GM12878 (cell line): ENCODE results near the gene SRP68. TPM values are rescaled to one million over a fixed set of nuclear protein-coding genes. Genes with fewer than 3 reads are reported as not detected.

Source experiments
- ATAC-seq: fragments of 200-7000 bp; cut with Tn5 transposase; 3 replicates; pipeline ENCODE4 v1.9.1; 2020; ENCODE audit warnings: mild to moderate bottlenecking, moderate library complexity
- BruUV-seq: library from RNA; stranded (reverse); fragments of 400-500 nt; replicated peaks from 2 replicates; lab custom pipeline; 2021; lab: Mats Ljungman, UMichigan
- CTCF ChIA-PET: fragments of 300-600 bp; sonication (Branson Sonifier 250); formaldehyde crosslinking; extraction: SDS; loops from one replicate; lab custom pipeline; 2021; ENCODE audit warnings: inconsistent platforms; lab: Yijun Ruan, JAX
- POLR2A ChIA-PET: fragments of 350-600 bp; formaldehyde crosslinking; extraction: SDS; loops from one replicate; lab custom pipeline; 2021; ENCODE audit warnings: inconsistent platforms; lab: Charles Lee
- RAD21 ChIA-PET: fragments of 300-600 bp; sonication (Branson Sonifier 250); formaldehyde crosslinking; loops from one replicate; lab custom pipeline; 2023; ENCODE audit warnings: antibody characterized with exemption; ENCODE audit not compliant: unreplicated experiment; lab: Charles Lee
- SMC1A ChIA-PET: fragments of 300-600 bp; sonication (Branson Sonifier 250); formaldehyde crosslinking; loops from one replicate; lab custom pipeline; 2023; ENCODE audit not compliant: unreplicated experiment, uncharacterized antibody; lab: Charles Lee
- DNase-seq: peaks from one replicate; pipeline ENCODE4 v3.0.0-alpha.2; 2011; ENCODE audit warnings: low read depth, low spot score
- FAIRE-seq: peaks from 3 replicates; lab custom pipeline; 2011; peaks lifted over from hg19 to GRCh38; lab: Jason Lieb, UNC
- H2AFZ ChIP-seq: 2 replicates; pipeline ENCODE4 v1.6.0; 2011; ENCODE audit warnings: low read depth, low read length, control low read depth; ENCODE audit not compliant: control insufficient read depth
- H3K27ac ChIP-seq: 2 replicates; pipeline ENCODE4 v1.5.1; 2011; ENCODE audit warnings: control low read depth; ENCODE audit not compliant: control insufficient read depth, insufficient read depth
- H3K27me3 ChIP-seq, 2 experiments: replicated peaks in 1 of 2; 2 replicates each; pipeline versions ENCODE4 v1.6.0 to v1.6.1; 2011; ENCODE audit warnings: low read length in 1 of 2; ENCODE audit not compliant: control insufficient read depth in 2 of 2, insufficient read depth in 2 of 2
- H3K36me3 ChIP-seq, 2 experiments: 2 replicates each; pipeline ENCODE4 v1.5.1; 2011; ENCODE audit warnings: low read length in 1 of 2; ENCODE audit not compliant: control insufficient read depth in 2 of 2, insufficient read depth in 2 of 2
- H3K4me1 ChIP-seq: 2 replicates; pipeline ENCODE4 v1.6.1; 2011; ENCODE audit warnings: mild to moderate bottlenecking, low read length, moderate library complexity, mixed read lengths; ENCODE audit not compliant: control insufficient read depth, insufficient read depth
- H3K4me2 ChIP-seq: 2 replicates; pipeline ENCODE4 v1.6.0; 2011; ENCODE audit warnings: control low read depth; ENCODE audit not compliant: control insufficient read depth, insufficient read depth
- H3K4me3 ChIP-seq: fragments of 200-600 bp; sonication (generic); 2 replicates; pipeline ENCODE4 v1.5.1; 2016
- H3K79me2 ChIP-seq: 2 replicates; pipeline ENCODE4 v1.6.0; 2011; ENCODE audit warnings: low read length; ENCODE audit not compliant: control insufficient read depth, insufficient read depth
- H3K9ac ChIP-seq: 2 replicates; pipeline ENCODE4 v1.8.0; 2011; ENCODE audit warnings: low read length, control low read depth, mixed read lengths; ENCODE audit not compliant: control insufficient read depth, insufficient read depth
- H3K9me3 ChIP-seq: replicated peaks from 3 replicates; pipeline ENCODE4 v1.5.1; 2011; ENCODE audit warnings: mild to moderate bottlenecking, low read length; ENCODE audit not compliant: control insufficient read depth, insufficient read depth
- H4K20me1 ChIP-seq: 2 replicates; pipeline ENCODE4 v1.6.0; 2011; ENCODE audit not compliant: control insufficient read depth, insufficient read depth
- ATF3 ChIP-seq: IDR thresholded peaks from 2 replicates; pipeline ENCODE4 v1.6.1; 2011; ENCODE audit warnings: low read depth, mild to moderate bottlenecking, low read length, moderate library complexity, borderline replicate concordance; ENCODE audit errors: extremely low read depth
- BCL3 ChIP-seq: IDR thresholded peaks from 2 replicates; pipeline ENCODE4 v1.6.1; 2011; ENCODE audit warnings: borderline replicate concordance, low read depth, mild to moderate bottlenecking, moderate library complexity, low read length; ENCODE audit not compliant: insufficient read depth, poor library complexity, severe bottlenecking
- CUX1 ChIP-seq: IDR thresholded peaks from 2 replicates; pipeline ENCODE4 v1.6.1; 2012; ENCODE audit warnings: improper control_type of control experiment, low read depth, low read length; ENCODE audit not compliant: insufficient replicate concordance
- ETV6 ChIP-seq, 2 experiments: fragments of 450-650 bp in 1 of 2; IDR thresholded peaks in 1 of 2; conservative IDR thresholded peaks in 1 of 2; 2 replicates each; pipeline ENCODE4 v1.6.1; 2014; ENCODE audit warnings: antibody characterized with exemption in 1 of 2, borderline replicate concordance in 1 of 2, low read depth in 1 of 2, mild to moderate bottlenecking in 1 of 2, moderate library complexity in 1 of 2
- FOXM1 ChIP-seq: IDR thresholded peaks from 2 replicates; pipeline ENCODE4 v1.6.1; 2012; ENCODE audit warnings: low read depth, mild to moderate bottlenecking, inconsistent platforms, low read length, moderate library complexity
- HCFC1 ChIP-seq: fragments of 150-350 bp; IDR thresholded peaks from 2 replicates; pipeline ENCODE4 v1.6.1; 2014; ENCODE audit warnings: low read length
- JUNB ChIP-seq: IDR thresholded peaks from 2 replicates; pipeline ENCODE4 v1.6.1; 2016; ENCODE audit warnings: antibody characterized with exemption, mild to moderate bottlenecking
- MEF2B ChIP-seq: fragments of 450-650 bp; IDR thresholded peaks from 2 replicates; pipeline ENCODE4 v1.6.1; 2018; ENCODE audit warnings: mild to moderate bottlenecking, moderate library complexity; ENCODE audit not compliant: partially characterized antibody, poor library complexity, severe bottlenecking
- MXI1 ChIP-seq: fragments of 150-350 bp; IDR thresholded peaks from 2 replicates; pipeline ENCODE4 v1.6.1; 2011; ENCODE audit warnings: low read depth, mild to moderate bottlenecking, inconsistent platforms, low read length, improper control_type of control experiment
- NKRF ChIP-seq: fragments of 450-650 bp; conservative IDR thresholded peaks from 2 replicates; pipeline ENCODE4 v1.6.1; 2017; ENCODE audit warnings: mild to moderate bottlenecking, moderate library complexity
- SP1 ChIP-seq: IDR thresholded peaks from one replicate; pipeline ENCODE4 v1.6.1; 2011; ENCODE audit warnings: low read depth, low read length
- WRNIP1 ChIP-seq: IDR thresholded peaks from 2 replicates; pipeline ENCODE4 v1.6.1; 2011; ENCODE audit warnings: low read depth, low read length, improper control_type of control experiment, borderline replicate concordance
- ZNF207 ChIP-seq: fragments of 450-650 bp; IDR thresholded peaks from 2 replicates; pipeline ENCODE4 v1.6.1; 2014; ENCODE audit warnings: antibody characterized with exemption, mild to moderate bottlenecking, borderline replicate concordance
- ZSCAN29 ChIP-seq: fragments of 450-650 bp; IDR thresholded peaks from 2 replicates; pipeline ENCODE4 v1.6.1; 2017; ENCODE audit warnings: mild to moderate bottlenecking, moderate library complexity
- WGBS: methylation state at CpG from one replicate; pipeline ENCODE4 v1.1.6; 2016; ENCODE audit warnings: low lambda C conversion rate; ENCODE audit not compliant: insufficient replicate concordance, insufficient coverage; ENCODE audit errors: missing lambda C conversion rate; 5-methylcytosine and 5-hydroxymethylcytosine counted together
- in situ Hi-C: fragments of 300-500 bp; cut with MboI; formaldehyde crosslinking; loops from 9 replicates; pipeline ENCODE4 v1.14.3; 2018; ENCODE audit warnings: mixed read lengths
- intact Hi-C: fragments of 100-400 bp; cut with micrococcal nuclease; formaldehyde crosslinking; loops from one replicate; pipeline ENCODE4 v1.14.2; 2022; ENCODE audit not compliant: unreplicated experiment
- polyA plus RNA-seq, 11 experiments: library from polyadenylated mRNA; depleted of rRNA in 4 of 11; unstranded in 6 of 11; stranded (reverse) in 5 of 11; fragments of >200 nt; fragmentation: Nextera tagmentation in 4 of 11; fragmentation: Illumina TruSeq in 1 of 11; extraction: Ambion mirVana in 4 of 11; extraction: Trizol in 1 of 11; gene quantifications; 1 replicate in 1 of 11; 2 replicates in 10 of 11; pipeline versions ENCODE4 v1.2.1 to v1.2.3, GENCODE V29; 2011 to 2016; ENCODE audit warnings: inconsistent platforms in 2 of 11, missing spikeins in 2 of 11, low read depth in 1 of 11
- total RNA-seq, 4 experiments: library from RNA; depleted of rRNA in 3 of 4; stranded (reverse); fragments of >200 nt in 3 of 4; fragmentation: Illumina TruSeq in 1 of 4; extraction: Trizol in 1 of 4; gene quantifications; 2 replicates each; pipeline versions ENCODE4 v1.2.1 to v1.2.3, GENCODE V29; 2013 to 2021

SRP68 gene
- total and polyA plus RNA-seq, 10 of the 15 experiments (the other 5 are each of a cell fraction or from before 2014, with no cell fraction given) = 24.7 to 89.7 (median 62.7) TPM

GRCh38 chr17:76008208-76008607 lies 64.1 kb downstream of the SRP68 start:
- CTCF ChIA-PET = interaction anchor here (1.3 to 12.8 kb wide), 4 partner anchors 9 to 133 kb away, joined by 3 to 128 read pairs (median 4); partner anchors contain the start of gene MRPL38
- H3K27ac ChIP-seq = no peak overlapping the region
- no peak overlapping the region for H3K9ac ChIP-seq
- ATAC-seq = no peak
- POLR2A ChIA-PET = interaction anchor here (0.5 kb wide), 1 partner anchor 334 kb away, joined by 4 read pairs; no protein-coding TSS in a partner anchor
- H3K4me3 ChIP-seq = no peak overlapping the region
- no peaks in the 10 kb centered on the region for H3K9me3 ChIP-seq
- BruUV-seq = no TSS peak
- SMC1A ChIA-PET = interaction anchor here (10.8 kb wide), 1 partner anchor 102 kb away, joined by 61 read pairs; the partner anchor contains the start of gene MRPL38
- H3K4me1 ChIP-seq = no peaks in the 10 kb centered on the region
- no peaks in the 10 kb centered on the region for H3K27me3 ChIP-seq
- RAD21 ChIA-PET = interaction anchor here (0.8 to 2.2 kb wide), 3 partner anchors 10 to 103 kb away, joined by 3 to 6 read pairs (median 5); no protein-coding TSS in a partner anchor
- intact Hi-C loops (no loop called here), in situ Hi-C loops (loop anchor here (5.0 kb wide), 1 partner anchor 101 kb away; no protein-coding TSS in a partner anchor)
- no peaks in the 10 kb centered on the region for H4K20me1 ChIP-seq
- H3K4me2 ChIP-seq = no peak overlapping the region
- no peak for FAIRE-seq
- 73% methylated on average over 16 of the region's 36 CpGs for WGBS
- no peaks in the 10 kb centered on the region for H3K79me2 ChIP-seq
- H2AFZ ChIP-seq = no peak overlapping the region
- no peak for DNase-seq
- H3K36me3 ChIP-seq = no peaks in the 10 kb centered on the region
- TF ChIP-seq BCL3 = no peak
- TF ChIP-seq WRNIP1 = no peak
- TF ChIP-seq ATF3 = no peak
- no peak for TF ChIP-seq MXI1
- no peak for TF ChIP-seq HCFC1
- TF ChIP-seq ZSCAN29 = no peak
- no peak for TF ChIP-seq CUX1
- TF ChIP-seq SP1 = no peak
- TF ChIP-seq NKRF = no peak
- TF ChIP-seq ETV6 (conservative IDR thresholded peaks at IDR 0.05 in 1 of 2, IDR thresholded peaks at IDR 0.05 in 1 of 2; ENCODE audit: borderline replicate concordance in 1 of 2, low read depth in 1 of 2) = no peak
- no peak for TF ChIP-seq FOXM1
- no peak for TF ChIP-seq ZNF207
- no peak for TF ChIP-seq JUNB
- no peak for TF ChIP-seq MEF2B
